ENCODE results near the gene ZHX3.

The ZHX3 gene

DNA sequence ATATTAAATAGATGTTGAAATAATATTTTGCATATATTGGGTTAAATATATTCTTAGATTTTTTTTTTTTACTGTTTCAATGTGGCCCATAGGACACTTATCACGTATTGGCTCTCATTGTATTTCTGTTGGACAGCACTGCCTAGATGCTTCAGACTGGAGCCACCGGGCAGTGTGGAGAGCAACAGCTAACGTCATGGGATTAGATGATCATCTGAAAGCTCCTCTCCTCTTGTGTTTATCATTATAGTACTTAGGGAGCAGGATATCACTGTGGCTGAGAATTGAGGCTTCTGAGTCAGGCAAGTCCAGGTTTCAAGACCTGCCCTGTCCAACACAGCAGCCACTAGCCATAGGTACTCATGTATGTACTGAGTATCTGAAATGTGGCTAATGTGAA is 87.4 kb downstream of the ZHX3 start:
- no peak for DNase-seq (ENCODE audit: low read depth in 1 of 2, low spot score in 1 of 2)

DNA sequence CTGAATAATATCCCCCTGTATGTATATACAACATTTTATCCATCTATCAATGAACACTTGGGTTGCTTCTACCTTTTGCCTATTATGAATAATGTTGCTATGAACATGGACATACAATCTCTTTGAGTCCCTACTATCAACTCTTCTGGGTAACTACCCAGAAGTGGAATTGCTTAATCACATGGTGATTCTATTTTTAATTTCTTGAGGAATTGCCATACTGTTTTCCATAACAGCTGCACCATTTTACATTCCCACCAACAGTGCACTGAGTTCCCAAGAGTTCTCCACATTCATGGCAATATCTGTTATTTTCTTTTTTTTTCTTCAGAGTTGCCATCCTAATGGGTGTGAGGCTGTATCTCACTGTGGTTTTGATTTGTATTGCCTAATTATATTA is 88.3 kb downstream of the ZHX3 start:
- no peak for DNase-seq (ENCODE audit: low read depth in 1 of 2, low spot score in 1 of 2)

DNA sequence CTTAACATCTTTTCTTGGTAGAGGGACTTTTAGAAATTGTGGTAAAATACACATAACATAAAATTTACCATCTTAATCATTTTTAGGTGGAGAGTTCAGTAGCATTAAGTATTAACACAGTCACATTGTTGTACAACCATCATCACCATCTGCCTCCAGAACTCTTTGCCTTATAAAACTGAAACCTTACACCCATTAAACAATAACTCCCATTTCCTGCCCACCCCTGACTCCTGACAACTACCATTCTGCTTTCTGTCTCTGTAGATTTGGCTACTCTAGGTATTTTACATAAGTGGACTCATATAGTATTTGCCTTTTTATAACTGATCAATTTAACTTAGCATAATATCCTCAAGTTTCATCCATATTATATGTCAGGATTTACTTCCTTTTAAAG is 88.7 kb downstream of the ZHX3 start:
- no peak for DNase-seq (ENCODE audit: low read depth in 1 of 2, low spot score in 1 of 2)

DNA sequence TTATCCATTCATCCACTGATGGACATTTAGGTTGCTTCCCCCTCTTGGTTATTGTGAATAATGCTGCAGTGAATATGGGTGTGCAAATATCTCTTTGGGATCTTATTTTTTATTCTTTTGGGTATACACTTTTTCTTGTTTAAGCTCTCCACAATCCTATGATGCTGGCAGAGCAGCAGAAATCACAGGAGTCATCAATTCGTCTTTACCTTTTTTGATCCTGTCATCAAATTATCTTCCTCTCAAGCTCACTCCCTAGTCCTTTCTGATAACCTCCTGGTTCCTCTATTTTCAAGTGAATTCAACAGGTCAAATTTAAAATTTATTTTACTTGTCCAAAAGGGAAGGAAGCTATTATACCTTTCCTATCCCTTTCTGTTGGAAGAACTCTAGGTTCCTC is 91.1 kb downstream of the ZHX3 start:
- no peak for DNase-seq (ENCODE audit: low read depth in 1 of 2, low spot score in 1 of 2)

DNA sequence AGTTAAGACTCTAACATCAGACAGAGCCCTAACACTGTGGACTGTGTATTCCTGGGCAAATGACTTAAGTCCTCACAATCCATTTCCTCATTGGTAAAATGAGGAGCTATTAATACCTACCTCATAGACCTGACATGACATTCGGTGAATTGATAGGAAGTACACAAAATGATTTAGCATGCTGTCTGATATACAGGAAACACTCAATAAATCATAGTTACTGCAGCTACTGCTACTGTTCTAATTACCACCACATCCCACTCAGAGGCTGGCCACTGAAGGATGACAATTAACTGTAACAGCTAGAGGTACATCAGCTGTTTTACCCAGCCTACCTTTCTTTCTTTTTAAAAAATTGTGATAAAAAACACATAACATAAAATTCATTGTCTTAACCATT is 92.4 kb downstream of the ZHX3 start:
- no peak for DNase-seq (ENCODE audit: low read depth in 1 of 2, low spot score in 1 of 2)

DNA sequence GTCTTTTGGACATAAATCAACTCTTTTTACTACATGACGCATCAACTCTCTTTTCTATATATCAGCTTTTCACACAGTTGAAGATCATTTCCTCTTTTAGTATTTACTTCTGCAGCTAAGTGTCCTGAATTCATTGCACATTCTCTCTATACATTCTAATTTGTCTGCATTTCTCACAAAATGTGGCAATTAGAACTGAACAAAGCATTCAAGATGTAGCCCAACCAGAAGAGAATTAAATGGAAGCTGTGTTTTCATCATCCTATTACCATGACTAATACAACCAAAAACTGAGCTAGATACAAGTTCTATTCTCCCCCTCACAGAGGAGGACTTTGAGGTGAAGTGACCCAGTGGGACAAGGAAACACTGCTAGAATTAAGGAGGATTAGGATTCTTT is 93.2 kb downstream of the ZHX3 start:
- no peak for DNase-seq (ENCODE audit: low read depth in 1 of 2, low spot score in 1 of 2)

DNA sequence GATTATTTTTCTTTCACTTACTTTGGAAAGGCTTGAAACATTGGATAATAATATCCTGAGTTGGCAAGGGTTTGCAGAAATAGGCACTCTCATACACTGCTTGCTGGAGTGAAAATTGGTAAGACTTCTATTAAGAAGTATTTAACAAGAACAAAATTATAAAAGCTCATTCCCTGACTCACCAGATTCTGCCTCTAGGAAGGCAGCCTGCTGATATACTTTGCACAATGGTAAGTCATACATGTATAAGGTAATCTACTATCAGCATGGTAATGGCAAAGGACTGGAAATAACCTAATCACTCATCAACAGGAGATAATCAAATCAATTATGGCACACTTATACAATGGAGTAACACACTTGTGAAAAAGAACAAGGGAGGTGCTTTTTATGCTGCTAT is 94.4 kb downstream of the ZHX3 start:
- DNase-seq (ENCODE audit: low read depth in 1 of 2, low spot score in 1 of 2), result no peak

DNA sequence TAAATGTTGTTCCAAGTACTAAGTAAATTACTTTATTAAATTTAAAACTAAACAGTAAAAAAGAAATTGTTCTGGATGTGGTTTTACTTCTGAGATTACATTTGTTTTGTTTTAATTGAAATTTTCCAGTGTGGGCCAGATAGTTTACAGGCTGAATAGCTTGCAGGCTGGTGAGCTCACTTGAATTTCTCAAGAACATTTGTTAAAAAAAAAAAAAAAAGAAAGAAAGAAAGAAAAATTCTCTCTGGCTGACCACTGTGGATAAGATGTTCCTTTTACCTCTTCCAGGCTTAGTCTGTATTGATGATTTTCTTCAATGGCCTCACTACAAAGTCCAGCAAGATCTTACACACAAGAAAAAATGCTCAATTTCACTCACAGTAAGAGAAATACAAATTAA is 94.8 kb downstream of the ZHX3 start:
- no peak for DNase-seq (ENCODE audit: low read depth in 1 of 2, low spot score in 1 of 2)

DNA sequence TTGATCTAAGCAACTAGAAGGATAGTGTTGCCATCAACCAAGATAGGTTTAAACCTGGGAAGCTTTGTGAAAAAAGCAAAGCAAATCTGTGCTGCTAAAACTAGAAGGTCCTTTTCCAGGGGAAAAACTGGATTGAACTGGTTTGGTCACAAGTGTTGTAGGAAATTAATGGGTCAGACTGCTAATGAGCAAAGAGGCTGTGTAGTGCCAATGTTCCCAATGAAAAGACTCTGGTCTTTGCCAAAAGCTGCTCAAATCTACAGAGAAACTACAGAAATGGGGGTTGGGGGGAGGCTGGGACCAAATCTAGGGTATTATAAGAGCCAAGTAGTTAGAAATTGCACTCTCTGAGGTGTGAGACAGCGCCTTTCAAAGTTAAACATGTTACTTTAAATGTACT is 95.2 kb downstream of the ZHX3 start:
- no peak for DNase-seq (ENCODE audit: low read depth in 1 of 2, low spot score in 1 of 2)

DNA sequence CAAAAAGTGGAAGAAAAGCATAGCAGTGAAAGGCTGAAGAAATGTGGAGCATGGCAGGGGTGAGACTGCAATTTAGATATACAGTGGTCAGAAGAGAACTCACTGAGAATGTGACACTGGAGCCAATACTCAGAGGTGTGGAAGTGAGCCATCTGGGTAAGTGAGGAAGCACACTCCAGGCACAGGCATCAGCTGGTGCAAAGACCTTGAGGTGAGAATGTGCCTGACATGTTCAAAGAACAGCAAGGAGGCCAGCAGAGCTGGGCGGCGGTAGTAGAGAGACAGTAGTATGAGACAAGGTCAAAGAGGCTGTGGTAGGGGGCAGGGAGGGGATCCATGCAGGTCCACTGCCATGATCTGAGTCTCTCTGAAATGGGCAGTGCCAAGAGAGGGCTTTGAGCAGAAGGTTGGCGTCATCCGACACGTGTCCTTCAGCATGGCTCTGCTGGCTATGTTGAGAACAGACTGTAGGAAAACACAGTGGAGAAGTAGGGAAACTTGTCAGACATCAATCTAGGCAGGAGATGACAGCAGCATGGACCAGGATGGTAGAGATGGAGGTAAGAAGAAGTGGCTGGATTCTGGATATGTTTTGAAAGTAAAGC is 95.8 kb downstream of the ZHX3 start:
- DNase-seq (ENCODE audit: low read depth in 1 of 2, low spot score in 1 of 2), result no peak

DNA sequence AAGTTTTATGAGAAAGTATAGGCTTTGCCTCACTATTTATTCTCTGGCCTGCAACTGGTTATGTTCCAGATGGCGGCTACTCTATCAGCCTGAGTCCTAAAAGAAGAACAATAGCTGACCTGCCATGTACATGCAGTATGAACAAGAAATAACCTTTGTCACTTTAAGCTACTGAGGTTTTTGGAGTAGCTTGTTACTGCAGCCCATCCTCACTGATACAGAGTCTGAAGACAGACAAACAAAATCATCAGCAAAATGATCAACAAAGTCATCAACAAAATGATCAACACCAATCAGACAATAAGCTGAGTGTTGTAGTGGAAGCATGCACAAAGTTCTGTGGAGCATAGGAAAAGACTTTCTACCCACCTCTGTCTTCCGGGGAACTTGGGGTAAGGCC is 97.7 kb downstream of the ZHX3 start:
- no peak for DNase-seq (ENCODE audit: low read depth in 1 of 2, low spot score in 1 of 2)

DNA sequence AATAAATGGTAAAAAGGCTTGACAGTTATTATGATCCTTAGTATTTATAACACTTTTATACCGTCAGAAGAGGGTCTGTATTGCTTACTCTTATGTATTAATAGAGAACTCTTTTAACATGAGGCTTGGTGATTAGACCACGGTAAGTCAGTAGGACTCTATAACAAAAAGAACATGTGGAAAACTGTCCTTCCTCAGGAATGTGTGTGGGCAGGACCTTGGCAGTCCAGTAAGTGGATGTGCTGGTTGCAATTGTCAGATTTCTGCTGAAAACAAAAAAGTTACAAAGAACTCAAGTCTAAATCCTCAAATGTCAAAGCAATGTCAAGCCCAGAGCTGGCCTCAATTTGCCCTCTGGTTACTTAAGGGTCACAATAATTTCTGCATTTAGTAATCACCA is 99.1 kb downstream of the ZHX3 start:
- no peak for DNase-seq (ENCODE audit: low read depth in 1 of 2, low spot score in 1 of 2)

DNA sequence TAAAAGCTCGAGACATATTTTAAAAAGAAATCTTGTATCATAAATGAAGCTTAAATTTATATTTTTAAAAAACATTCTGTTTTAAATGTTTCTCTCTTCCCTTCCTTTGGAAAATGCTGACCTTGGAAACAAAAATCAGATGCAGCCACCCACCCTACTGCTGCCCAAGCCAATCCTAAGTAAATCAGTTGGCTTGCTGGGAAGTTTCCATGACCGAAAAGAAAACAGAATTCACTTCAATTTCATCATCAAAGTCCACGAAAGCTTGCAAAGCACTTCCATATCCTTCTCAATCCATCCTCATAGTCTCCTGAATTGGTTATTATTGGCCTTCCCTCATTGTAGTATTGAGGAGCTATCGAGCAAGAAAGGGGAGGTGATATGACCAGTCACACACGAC is 100.1 kb downstream of the ZHX3 start:
- no peak for DNase-seq (ENCODE audit: low read depth in 1 of 2, low spot score in 1 of 2)

DNA sequence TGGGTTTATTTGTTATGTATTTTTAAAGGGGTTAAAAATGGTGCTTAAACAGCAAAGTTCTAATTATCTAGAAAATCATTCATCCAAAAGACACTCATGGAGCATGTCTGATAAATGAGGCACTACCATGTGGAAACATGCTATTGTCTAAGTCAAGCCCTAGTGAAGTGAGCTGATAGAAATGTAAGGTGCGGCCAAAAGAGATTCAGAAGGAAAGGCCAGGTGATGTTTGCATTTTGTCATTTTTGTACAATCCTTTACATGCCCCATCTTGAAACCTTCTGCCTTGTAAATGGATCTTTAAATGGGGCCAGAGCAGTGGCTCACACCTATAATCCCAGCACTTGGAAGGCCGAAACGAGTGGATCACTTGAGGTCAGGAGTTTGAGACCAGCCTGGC is 102.9 kb downstream of the ZHX3 start:
- DNase-seq (ENCODE audit: low read depth in 1 of 2, low spot score in 1 of 2), result no peak

DNA sequence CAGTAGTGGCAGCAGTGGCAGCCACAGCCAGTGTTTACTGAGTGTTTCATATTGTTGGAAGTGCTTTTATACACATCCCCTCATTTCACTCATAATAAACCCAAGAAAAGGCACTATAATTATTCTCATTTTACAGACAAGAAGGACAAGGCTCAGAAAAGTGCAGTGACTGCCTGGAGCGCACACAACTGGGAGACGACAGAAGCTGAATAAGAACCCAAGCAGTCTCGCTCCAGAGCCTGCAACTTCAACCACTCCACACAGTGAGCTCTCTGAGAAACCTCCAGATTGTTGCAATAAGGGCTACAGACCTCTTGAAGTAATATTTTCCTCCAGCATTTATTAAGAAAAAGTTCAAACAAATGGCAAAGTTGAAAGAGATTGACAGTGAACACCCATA is 103.3 kb downstream of the ZHX3 start:
- no peak for DNase-seq (ENCODE audit: low read depth in 1 of 2, low spot score in 1 of 2)

DNA sequence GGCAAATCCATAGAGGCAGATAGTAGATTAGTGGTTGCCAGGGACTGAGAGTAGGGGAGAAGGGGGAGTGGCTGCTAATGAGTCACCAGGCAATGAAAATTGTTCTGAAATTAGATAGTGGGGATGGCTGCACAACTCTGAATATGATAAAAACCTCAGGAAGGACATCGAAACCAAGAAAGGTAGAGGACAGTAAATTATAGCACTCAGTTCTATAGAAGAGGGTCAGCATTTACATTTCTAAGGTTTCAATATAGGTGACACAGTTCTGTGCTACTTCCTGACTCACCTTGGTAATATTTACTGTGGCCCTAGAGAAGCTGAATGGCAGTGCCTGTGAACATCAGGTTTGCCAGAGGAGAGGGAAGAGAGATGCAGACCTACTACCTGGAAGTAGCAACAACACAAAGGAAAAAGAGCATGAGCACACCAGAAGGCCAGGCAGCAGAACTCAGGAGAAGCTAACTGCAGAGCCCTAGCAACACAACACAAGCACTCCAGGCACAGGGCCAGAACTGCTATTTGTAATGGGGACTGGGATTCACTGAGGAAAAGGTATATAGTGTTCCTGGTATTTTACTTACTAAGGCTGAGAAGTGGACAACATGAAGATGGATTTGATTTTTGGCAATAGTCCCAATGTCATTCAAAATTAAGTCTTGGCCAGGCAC is 104.2 kb downstream of the ZHX3 start:
- no peak for DNase-seq (ENCODE audit: low read depth in 1 of 2, low spot score in 1 of 2)

DNA sequence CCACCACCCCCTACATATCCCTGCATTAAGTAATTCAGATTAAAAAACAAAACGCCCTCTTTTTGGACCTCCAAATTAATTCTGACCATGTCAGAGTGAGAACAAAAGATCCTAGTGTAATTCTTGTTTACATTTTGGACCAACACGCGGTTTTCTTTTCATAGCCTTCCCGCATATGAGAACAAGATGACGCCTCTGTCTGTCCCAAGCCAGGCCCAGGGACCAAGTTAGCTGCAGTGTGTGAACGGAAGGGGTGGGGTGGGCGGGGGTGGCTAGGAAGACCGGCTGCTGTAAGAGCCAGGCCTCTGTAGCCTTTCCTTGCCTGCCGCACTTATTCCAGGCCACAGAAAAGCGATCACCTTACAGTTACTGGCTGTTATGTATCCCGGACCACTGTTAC is 112.2 kb downstream of the ZHX3 start:
- DNase-seq (ENCODE audit: low read depth in 1 of 2, low spot score in 1 of 2), result no peak

DNA sequence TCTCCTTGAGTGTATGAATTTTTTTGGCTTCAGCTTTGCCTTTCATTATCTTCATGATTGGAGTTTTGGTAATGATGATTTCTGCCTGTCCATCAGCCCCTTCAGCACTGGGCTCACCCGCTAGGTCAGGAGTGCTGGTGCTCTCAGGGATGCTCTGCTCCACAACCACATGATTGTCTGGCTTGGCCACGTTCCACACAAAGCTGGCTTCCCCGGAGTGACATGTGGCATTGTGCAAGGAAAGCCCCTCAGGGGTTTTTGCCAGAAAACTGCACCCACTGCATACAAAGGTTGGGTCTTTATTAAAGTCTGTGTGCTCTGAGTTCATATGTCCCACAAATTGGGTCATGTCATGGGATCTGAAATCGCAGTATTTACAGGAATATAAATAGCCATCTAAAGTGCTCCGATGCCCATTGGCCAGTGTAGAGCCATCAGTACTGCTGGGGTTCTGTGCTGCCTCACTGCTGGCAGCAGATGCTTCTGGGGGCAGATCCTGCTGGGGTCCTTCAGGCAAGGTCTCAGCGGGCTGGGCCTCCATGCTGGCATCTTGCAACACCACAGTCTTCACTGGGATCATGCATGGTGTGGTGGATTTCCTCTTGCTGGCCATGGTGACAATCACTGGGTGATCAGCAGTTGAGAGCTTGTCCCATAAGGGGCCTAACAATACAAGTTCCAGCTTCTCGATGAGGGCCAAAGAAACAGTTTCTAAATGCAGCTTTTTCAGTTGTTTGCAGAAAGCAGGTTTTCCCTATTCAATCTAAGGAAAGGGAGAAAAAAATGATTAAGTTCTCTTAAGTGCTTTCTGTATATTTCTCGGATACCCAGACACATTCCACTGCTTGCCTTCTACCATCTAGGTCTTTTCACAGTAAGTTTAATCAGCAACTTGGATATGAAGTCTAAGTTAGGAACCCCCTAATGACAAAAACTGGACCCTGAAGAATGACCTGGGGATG is 112.9 kb downstream of the ZHX3 start:
- DNase-seq (ENCODE audit: low read depth in 1 of 2, low spot score in 1 of 2), result no peak

DNA sequence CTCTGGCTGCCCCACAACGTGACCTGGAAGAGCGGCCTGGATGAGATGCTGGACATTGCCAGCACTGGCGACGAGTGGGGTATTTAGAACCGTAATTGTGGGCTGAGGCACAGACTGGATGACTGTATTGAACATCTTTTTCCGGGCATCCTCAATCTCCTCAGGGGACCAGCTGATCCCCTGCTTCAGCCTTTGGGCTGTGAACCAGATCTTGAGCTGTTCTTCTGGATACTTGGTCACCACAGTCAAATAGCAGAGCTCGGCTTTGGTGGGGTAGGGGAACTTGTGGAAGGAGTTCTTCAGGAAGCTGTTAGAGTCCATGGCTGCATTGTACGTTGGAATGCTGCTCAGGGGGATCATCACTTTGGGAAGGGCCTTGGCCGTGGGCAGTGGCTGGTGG is 113.9 kb downstream of the ZHX3 start:
- DNase-seq (ENCODE audit: low read depth in 1 of 2, low spot score in 1 of 2), result no peak

DNA sequence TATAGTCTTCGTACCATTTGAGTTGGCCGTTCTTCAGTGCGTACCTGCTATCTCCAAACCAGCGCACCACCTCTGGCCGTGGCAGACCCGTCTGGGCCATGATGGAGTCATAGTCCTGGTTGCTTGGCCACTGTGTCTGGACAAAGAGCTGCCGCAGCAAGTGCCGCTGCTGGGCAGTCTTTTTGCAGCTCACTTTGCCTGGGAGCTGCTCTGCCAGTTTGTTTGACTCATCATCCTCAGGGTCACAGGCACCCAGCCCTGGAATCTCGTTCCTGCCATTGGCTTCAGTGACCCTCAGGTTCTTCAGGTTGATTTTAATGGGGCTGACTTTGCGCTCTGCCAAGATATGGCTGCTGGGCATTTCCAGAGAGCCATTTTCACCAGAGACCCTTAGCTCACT is 115.1 kb downstream of the ZHX3 start:
- DNase-seq (ENCODE audit: low read depth in 1 of 2, low spot score in 1 of 2), result no peak

DNA sequence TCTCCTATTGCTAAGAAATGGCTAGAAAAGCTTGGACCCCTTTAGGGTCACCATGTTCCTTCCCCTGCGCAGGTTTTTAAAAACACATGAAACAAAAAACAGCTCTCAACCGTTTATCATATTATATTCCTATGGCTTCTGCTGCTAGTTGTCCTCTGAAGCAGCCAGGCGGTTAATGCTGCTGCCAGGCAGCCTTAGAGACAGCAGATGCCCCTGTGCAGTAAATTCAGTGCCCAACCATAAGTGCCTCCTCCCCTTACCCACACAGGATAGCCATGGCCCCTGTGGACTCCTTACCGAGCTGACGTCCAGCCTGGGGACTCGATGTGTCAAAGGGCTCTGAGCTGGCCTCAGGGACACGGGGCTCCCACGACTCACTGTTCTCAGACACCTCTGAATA is 115.8 kb downstream of the ZHX3 start:
- no peak for DNase-seq (ENCODE audit: low read depth in 1 of 2, low spot score in 1 of 2)

DNA sequence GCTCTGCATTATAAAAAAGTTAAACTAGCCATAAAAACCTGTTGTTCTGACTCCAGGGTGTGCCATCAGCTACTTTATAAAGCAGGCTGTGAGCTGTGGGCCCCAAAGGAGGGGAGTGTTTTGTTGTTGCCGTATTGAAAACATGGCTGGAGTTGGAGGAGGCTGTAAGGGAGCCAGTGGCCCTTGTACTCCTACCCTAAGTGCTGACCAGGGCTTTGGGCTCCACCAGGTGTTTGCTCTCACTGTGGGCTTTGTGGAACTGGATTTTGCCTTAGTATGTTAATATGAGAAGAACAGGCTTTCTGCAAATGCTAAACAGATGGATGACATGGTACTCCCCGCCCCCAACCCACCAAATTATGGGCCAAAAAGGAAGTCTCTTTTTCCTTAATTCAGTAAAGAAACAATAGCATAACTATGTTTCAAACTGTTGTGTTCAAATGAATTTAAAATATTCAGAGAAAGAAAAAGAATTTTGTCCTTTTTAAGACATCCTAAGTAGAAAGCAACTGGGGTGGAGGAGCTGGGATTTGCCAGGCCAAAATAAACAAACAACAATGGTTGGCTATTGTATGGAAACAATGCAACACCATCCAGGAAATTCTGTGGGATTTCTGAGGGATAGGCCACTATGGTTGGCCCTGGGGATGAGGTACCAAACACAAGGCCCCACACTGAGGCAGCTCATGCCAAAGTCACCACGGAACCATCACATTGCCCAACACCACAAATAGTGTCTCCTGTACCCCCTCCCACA is 116.9 kb downstream of the ZHX3 start:
- no peak for DNase-seq (ENCODE audit: low read depth in 1 of 2, low spot score in 1 of 2)

Measured in stimulated activated CD4-positive, alpha-beta T cell treated with anti-CD3 and anti-CD28 coated beads, Interleukin-15, amount 100 ng/mL, for 1 hour (primary cell).